Mesenchymal stem cell (in vitro differentiated cells and primary cell): ENCODE data around the gene AMPD2.

Experiments used
- DNase-seq: peaks from one replicate; pipeline ENCODE4 v3.0.0-alpha.2; 2013
- H2AFZ ChIP-seq: one replicate; pipeline ENCODE4 v1.6.1; 2013; ENCODE audit warnings: low read depth, mild to moderate bottlenecking, control low read depth, inconsistent platforms, low read length, moderate library complexity
- H2AK5ac ChIP-seq: 2 replicates; pipeline ENCODE4 v1.6.1; 2013; ENCODE audit warnings: low read length, moderate library complexity, mild to moderate bottlenecking, inconsistent platforms; ENCODE audit not compliant: severe bottlenecking
- H2BK120ac ChIP-seq: one replicate; pipeline ENCODE4 v1.6.1; 2013; ENCODE audit warnings: low read depth, mild to moderate bottlenecking, inconsistent platforms, low read length, moderate library complexity
- H2BK12ac ChIP-seq, 2 experiments: one replicate each; pipeline ENCODE4 v1.6.1; 2013; ENCODE audit warnings: inconsistent platforms in 2 of 2, low read length in 2 of 2, mild to moderate bottlenecking in 2 of 2, moderate library complexity in 2 of 2, control low read depth in 1 of 2
- H2BK15ac ChIP-seq: one replicate; pipeline ENCODE4 v1.6.1; 2013; ENCODE audit warnings: mild to moderate bottlenecking, low read depth, inconsistent platforms; ENCODE audit not compliant: poor library complexity, severe bottlenecking
- H2BK5ac ChIP-seq: 2 replicates; pipeline ENCODE4 v1.6.1; 2013; ENCODE audit warnings: low read depth, mild to moderate bottlenecking, low read length, control low read depth, inconsistent platforms; ENCODE audit not compliant: poor library complexity, severe bottlenecking
- H3K14ac ChIP-seq, 2 experiments: one replicate each; pipeline ENCODE4 v1.6.1; 2013; ENCODE audit warnings: inconsistent platforms in 2 of 2, low read length in 2 of 2, control low read depth in 1 of 2, mild to moderate bottlenecking in 1 of 2, moderate library complexity in 1 of 2
- H3K18ac ChIP-seq, 2 experiments: one replicate each; pipeline ENCODE4 v1.6.1; 2013; ENCODE audit warnings: inconsistent platforms in 2 of 2, low read length in 2 of 2, control low read depth in 1 of 2, low read depth in 1 of 2, mild to moderate bottlenecking in 1 of 2
- H3K23ac ChIP-seq, 2 experiments: one replicate each; pipeline ENCODE4 v1.6.1; 2013; ENCODE audit warnings: inconsistent platforms in 2 of 2, low read length in 2 of 2, mild to moderate bottlenecking in 2 of 2, moderate library complexity in 2 of 2, control low read depth in 1 of 2
- H3K27ac ChIP-seq: 2 replicates; pipeline ENCODE4 v1.5.1; 2013; ENCODE audit warnings: mild to moderate bottlenecking, moderate library complexity, low read length, control low read depth, inconsistent platforms; ENCODE audit not compliant: poor library complexity, severe bottlenecking
- H3K27me3 ChIP-seq, 2 experiments: 2 replicates each; pipeline versions ENCODE4 v1.6.1 to v1.7.0; 2013; ENCODE audit warnings: low read length in 2 of 2, mild to moderate bottlenecking in 2 of 2, moderate library complexity in 2 of 2, control low read depth in 1 of 2, inconsistent platforms in 1 of 2; ENCODE audit not compliant: control insufficient read depth in 1 of 2, insufficient read depth in 1 of 2
- H3K36me3 ChIP-seq, 2 experiments: 2 replicates each; pipeline versions ENCODE4 v1.6.1 to v1.7.0; 2013; ENCODE audit warnings: low read length in 2 of 2, control low read depth in 1 of 2, inconsistent platforms in 1 of 2, low read depth in 1 of 2, mild to moderate bottlenecking in 1 of 2; ENCODE audit not compliant: insufficient read depth in 2 of 2, control insufficient read depth in 1 of 2
- H3K4ac ChIP-seq, 2 experiments: one replicate each; pipeline ENCODE4 v1.6.1; 2013; ENCODE audit warnings: inconsistent platforms in 2 of 2, low read length in 2 of 2, mild to moderate bottlenecking in 2 of 2, moderate library complexity in 2 of 2, control low read depth in 1 of 2, low read depth in 1 of 2
- H3K4me1 ChIP-seq: 2 replicates; pipeline ENCODE4 v1.6.1; 2013; ENCODE audit warnings: low read depth, low read length, control low read depth; ENCODE audit not compliant: control insufficient read depth, insufficient read depth
- H3K4me2 ChIP-seq: 2 replicates; pipeline ENCODE4 v1.6.1; 2013; ENCODE audit warnings: low read length, mild to moderate bottlenecking, inconsistent platforms; ENCODE audit not compliant: poor library complexity, severe bottlenecking
- H3K4me3 ChIP-seq, 2 experiments: 2 replicates each; pipeline versions ENCODE4 v1.5.1 to v1.7.0; 2013; ENCODE audit warnings: low read length in 2 of 2, mild to moderate bottlenecking in 2 of 2, control low read depth in 1 of 2, low read depth in 1 of 2; ENCODE audit not compliant: insufficient read depth in 1 of 2
- H3K79me1 ChIP-seq: replicated peaks from 2 replicates; pipeline ENCODE4 v1.6.1; 2013; ENCODE audit warnings: mild to moderate bottlenecking, control low read depth, low read length, inconsistent platforms; ENCODE audit not compliant: poor library complexity, severe bottlenecking
- H3K9ac ChIP-seq: 2 replicates; pipeline ENCODE4 v1.7.0; 2013; ENCODE audit warnings: mild to moderate bottlenecking, low read length, moderate library complexity
- H3K9me3 ChIP-seq: 2 replicates; pipeline ENCODE4 v1.7.0; 2013; ENCODE audit warnings: mild to moderate bottlenecking, low read length; ENCODE audit not compliant: control insufficient read depth
- H4K8ac ChIP-seq: one replicate; pipeline ENCODE4 v1.6.1; 2013; ENCODE audit warnings: inconsistent platforms, mild to moderate bottlenecking, low read length, moderate library complexity
- H4K91ac ChIP-seq: one replicate; pipeline ENCODE4 v1.6.1; 2013; ENCODE audit warnings: mild to moderate bottlenecking, low read length, inconsistent platforms
- WGBS: methylation state at CpG from one replicate; pipeline ENCODE4 v1.1.7; 2013; ENCODE audit warnings: mixed read lengths; 5-methylcytosine and 5-hydroxymethylcytosine counted together

Gene AMPD2

GRCh38 chr1:109630081-109630897 is 10.7 kb downstream of the AMPD2 start:
- H3K27me3 ChIP-seq, result no peaks in the 10 kb centered on the region
- H3K4ac ChIP-seq, result no peak overlapping the region
- H4K91ac ChIP-seq, result no peak overlapping the region
- WGBS, result 95% methylated on average over 20 of the region's 30 CpGs
- no peak overlapping the region for H2BK15ac ChIP-seq
- no peaks in the 10 kb centered on the region for H3K9me3 ChIP-seq
- H2AFZ ChIP-seq, result no peak overlapping the region
- no peak overlapping the region for H3K18ac ChIP-seq
- H3K14ac ChIP-seq, result no peak overlapping the region
- peaks cover 38% of the 10 kb centered on the region for H3K4me1 ChIP-seq
- no peak overlapping the region for H2BK120ac ChIP-seq
- H4K8ac ChIP-seq, result peak overlapping the region; percentile 1
- no peak for DNase-seq
- no peak overlapping the region for H3K9ac ChIP-seq
- no peak overlapping the region for H2AK5ac ChIP-seq
- H3K4me2 ChIP-seq, result no peak overlapping the region
- H3K23ac ChIP-seq, result no peak overlapping the region
- peaks cover 40% of the 10 kb centered on the region for H3K79me1 ChIP-seq
- no peak overlapping the region for H3K27ac ChIP-seq
- no peak overlapping the region for H2BK12ac ChIP-seq
- H2BK5ac ChIP-seq, result no peak overlapping the region
- H3K36me3 ChIP-seq, result peaks cover 63 to 76% of the 10 kb centered on the region in 2 experiments
- no peak overlapping the region for H3K4me3 ChIP-seq

GRCh38 chr1:109630898-109631512 is 11.4 kb downstream of the AMPD2 start:
- H3K4ac ChIP-seq, result no peak overlapping the region
- no peaks in the 10 kb centered on the region for H3K27me3 ChIP-seq
- H2BK15ac ChIP-seq, result no peak overlapping the region
- H2BK12ac ChIP-seq, result no peak overlapping the region
- H2AK5ac ChIP-seq, result no peak overlapping the region
- H3K14ac ChIP-seq, result no peak overlapping the region
- H4K91ac ChIP-seq, result no peak overlapping the region
- no peak overlapping the region for H2AFZ ChIP-seq
- no peak overlapping the region for H3K4me3 ChIP-seq
- no peak overlapping the region for H2BK5ac ChIP-seq
- H3K23ac ChIP-seq, result no peak overlapping the region
- DNase-seq, result no peak
- H4K8ac ChIP-seq, result no peak overlapping the region
- H3K9ac ChIP-seq, result no peak overlapping the region
- H3K27ac ChIP-seq, result no peak overlapping the region
- H3K18ac ChIP-seq, result no peak overlapping the region
- H3K9me3 ChIP-seq, result no peaks in the 10 kb centered on the region
- 98% methylated on average over 14 of the region's 14 CpGs for WGBS
- no peak overlapping the region for H2BK120ac ChIP-seq
- H3K4me2 ChIP-seq, result no peak overlapping the region
- peaks cover 37% of the 10 kb centered on the region for H3K4me1 ChIP-seq
- H3K79me1 ChIP-seq, result peaks cover 39% of the 10 kb centered on the region
- peaks cover 62 to 69% of the 10 kb centered on the region in 2 experiments for H3K36me3 ChIP-seq

- no peak overlapping the region for H4K8ac ChIP-seq
- H3K79me1 ChIP-seq, result peaks cover 36% of the 10 kb centered on the region
- no peak overlapping the region for H2BK12ac ChIP-seq
- H3K36me3 ChIP-seq, result peaks cover 54 to 61% of the 10 kb centered on the region in 2 experiments
- no peaks in the 10 kb centered on the region for H3K27me3 ChIP-seq
- no peak for DNase-seq
- no peak overlapping the region for H3K4me3 ChIP-seq
- H4K91ac ChIP-seq, result no peak overlapping the region
- H3K27ac ChIP-seq, result no peak overlapping the region
- H2BK120ac ChIP-seq, result no peak overlapping the region
- no peak overlapping the region for H2BK15ac ChIP-seq
- no peaks in the 10 kb centered on the region for H3K9me3 ChIP-seq
- H3K4me1 ChIP-seq, result peaks cover 39% of the 10 kb centered on the region
- no peak overlapping the region for H2AK5ac ChIP-seq
- no peak overlapping the region for H3K18ac ChIP-seq
- 89% methylated on average over 15 of the region's 16 CpGs for WGBS
- no peak overlapping the region for H3K23ac ChIP-seq
- no peak overlapping the region for H2BK5ac ChIP-seq
- H3K4me2 ChIP-seq, result no peak overlapping the region
- no peak overlapping the region for H3K4ac ChIP-seq
- H3K14ac ChIP-seq, result no peak overlapping the region
- H3K9ac ChIP-seq, result no peak overlapping the region
- H2AFZ ChIP-seq, result no peak overlapping the region
Observed at GRCh38 chr1:109631513-109632505, 12.2 kb downstream of the AMPD2 start.
